GM08714 (cell line): ENCODE data around the gene LRP11.
"Not testable (repeated sequence)": the region's sequence is repeated elsewhere in the genome, so short reads cannot be mapped to it uniquely, and the experiment has no call there.

ENCODE experiments used
- H3K4me3 ChIP-seq: fragments of 200-500 bp; sonication (Bioruptor generic); 2 replicates; pipeline ENCODE4 v1.5.1; 2014; ENCODE audit warnings: mild to moderate bottlenecking, low read length, inconsistent platforms
- ZNF274 ChIP-seq: IDR thresholded peaks from 2 replicates; pipeline ENCODE4 v1.6.1; 2012; ENCODE audit warnings: mild to moderate bottlenecking, low read depth, low read length

The LRP11 gene, protein sequence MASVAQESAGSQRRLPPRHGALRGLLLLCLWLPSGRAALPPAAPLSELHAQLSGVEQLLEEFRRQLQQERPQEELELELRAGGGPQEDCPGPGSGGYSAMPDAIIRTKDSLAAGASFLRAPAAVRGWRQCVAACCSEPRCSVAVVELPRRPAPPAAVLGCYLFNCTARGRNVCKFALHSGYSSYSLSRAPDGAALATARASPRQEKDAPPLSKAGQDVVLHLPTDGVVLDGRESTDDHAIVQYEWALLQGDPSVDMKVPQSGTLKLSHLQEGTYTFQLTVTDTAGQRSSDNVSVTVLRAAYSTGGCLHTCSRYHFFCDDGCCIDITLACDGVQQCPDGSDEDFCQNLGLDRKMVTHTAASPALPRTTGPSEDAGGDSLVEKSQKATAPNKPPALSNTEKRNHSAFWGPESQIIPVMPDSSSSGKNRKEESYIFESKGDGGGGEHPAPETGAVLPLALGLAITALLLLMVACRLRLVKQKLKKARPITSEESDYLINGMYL

DNA sequence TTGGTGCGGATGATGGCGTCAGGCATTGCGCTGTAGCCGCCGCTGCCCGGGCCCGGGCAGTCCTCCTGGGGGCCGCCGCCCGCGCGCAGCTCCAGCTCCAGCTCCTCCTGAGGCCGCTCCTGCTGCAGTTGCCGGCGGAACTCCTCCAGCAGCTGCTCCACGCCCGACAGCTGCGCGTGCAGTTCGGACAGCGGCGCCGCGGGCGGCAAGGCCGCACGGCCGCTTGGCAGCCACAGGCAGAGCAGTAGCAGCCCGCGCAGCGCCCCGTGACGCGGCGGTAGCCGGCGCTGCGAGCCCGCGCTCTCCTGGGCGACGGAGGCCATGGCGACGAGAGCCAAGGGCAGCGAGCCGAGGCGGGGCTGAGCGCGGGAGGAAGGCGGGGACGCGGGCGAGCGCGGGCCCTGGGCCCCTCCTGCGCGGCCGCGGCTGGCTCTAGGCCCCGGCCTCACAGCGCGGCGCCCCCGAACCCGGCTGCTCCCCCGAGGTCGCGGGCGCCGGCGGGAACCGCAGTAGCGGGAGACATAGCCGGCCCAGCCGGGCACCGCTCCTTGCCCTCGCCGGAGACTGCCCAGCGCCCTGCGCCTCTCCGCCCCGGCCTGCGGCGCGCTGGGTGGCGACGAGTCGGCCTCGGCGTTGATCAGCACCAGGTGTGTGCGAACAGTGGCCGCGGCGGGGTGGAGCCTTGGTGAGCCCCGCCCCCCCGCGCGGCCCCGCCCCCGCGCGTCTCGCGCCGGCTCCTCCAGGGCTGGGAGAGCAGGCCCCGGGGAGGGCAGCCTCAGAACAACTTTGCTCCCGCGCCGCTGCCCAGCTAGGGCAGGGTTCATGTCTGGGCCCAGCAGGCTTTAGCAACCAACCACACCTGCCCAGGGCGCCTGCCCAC lies at the start of gene LRP11:
LRP11 (minus strand) TSS at position 662 of the 880 bp plus-strand sequence; CDS start at position 323, 339 bp downstream.
- peak within 1 kb of the TSS; percentile 58 for H3K4me3 ChIP-seq
- TF ChIP-seq ZNF274 = no peak

DNA sequence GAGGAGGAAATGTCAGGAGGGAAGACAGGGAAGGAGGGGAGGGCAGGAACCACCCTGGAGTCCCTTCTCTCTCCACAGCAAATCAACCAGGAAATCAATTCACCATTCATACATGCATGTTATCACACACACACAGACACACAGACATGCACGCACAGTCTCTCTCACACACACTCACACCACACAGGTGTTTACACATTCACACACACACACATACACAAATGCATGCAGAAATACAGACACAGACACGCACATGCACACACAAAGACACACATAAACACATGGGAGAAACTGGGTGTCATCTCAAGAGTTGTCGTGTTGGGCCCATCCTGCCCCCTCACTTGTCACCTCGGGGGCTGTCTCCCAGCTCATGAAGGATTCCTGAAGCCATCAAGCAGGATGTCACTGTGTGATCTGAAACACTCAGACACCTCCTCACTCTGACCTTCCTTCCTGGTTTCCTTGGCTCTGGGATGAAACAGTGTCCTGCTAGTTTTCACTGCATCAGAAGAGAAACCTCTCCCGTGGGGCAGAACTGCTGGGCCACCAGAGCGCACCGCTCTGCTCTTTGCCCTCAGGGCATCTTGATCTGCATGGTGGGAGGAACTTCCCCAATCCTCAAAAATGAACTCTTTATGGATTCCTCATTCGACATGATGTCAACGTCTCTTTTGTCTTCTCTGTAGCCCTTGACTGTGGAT lies 49.5 kb upstream of the LRP11 start:
- TF ChIP-seq ZNF274 = no peak

GRCh38 chr6:149913085-149913484 lies 48.9 kb upstream of the LRP11 start:
- H3K4me3 ChIP-seq = no peak overlapping the region
- TF ChIP-seq ZNF274 = no peak

More for the DNA sequence above, 49.5 kb upstream of the LRP11 start:
- no peak overlapping the region for H3K4me3 ChIP-seq

- not testable (repeated sequence) for H3K4me3 ChIP-seq
These were observed 48.5 kb upstream of the LRP11 start for GRCh38 chr6:149912680-149913079.

DNA sequence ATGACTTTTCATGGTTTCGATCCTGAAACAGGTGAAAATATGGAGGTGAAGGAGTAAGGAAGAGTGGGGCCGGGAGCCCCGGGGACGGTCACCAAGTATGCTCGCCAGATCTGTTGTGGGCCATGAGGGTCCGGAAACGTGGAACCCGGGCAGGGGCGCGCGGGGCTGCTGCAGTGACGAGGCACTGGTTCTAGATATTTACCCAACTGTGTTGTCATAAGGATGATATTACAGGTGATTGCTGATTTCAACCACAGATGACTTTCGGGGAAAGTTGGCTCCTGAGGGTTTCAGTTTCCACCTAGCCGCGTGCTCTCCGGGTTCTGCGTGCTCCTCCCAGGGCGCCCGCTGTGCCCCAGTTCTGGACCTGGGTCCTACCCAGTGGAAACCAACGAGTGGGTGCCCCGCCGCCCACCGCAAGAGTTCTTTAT lies 46.6 kb upstream of the LRP11 start:
- TF ChIP-seq ZNF274 = no peak
- H3K4me3 ChIP-seq = no peak overlapping the region

DNA sequence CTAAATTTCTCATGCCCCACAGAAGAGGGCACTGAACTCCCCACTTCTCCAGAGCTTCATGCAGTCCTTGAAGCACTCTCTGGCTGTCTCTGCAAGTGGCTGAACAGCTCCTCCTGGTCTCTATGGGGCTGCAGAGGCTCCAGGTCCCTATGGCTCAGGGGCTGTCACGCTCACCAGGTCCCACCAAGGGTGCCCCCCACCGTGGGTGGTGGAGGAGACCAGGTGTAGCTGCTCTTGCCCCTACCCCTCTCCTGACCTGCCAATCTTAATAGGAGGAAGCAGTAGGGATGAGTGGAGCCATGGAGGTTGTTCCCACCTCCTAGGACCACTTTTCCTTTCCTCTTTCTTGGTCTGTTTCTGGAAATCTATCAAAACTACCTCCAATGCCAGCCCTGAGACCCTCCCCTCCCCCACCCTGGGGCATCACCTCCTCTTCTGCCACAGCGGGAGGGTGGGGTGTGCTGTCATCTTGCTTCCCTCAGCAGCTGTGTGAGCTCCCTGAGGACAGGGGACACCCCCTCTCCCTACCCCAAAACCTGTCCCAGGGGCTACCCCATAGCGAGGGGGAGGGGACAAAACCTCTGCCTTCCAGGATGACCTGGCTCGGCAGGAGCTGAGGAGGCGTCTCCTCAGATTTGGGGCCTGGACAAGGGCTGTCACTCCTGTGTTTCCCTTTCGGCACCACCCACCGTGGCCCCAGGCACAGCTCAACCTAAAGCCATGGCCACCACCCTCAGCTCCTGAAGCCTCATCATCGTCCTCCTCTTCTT lies 45.7 kb upstream of the LRP11 start:
- TF ChIP-seq ZNF274 = no peak

GRCh38 chr6:149908480-149908879 lies 44.3 kb upstream of the LRP11 start:
- H3K4me3 ChIP-seq = not testable (repeated sequence)

More for the DNA sequence above, 45.7 kb upstream of the LRP11 start:
- H3K4me3 ChIP-seq = no peak overlapping the region

DNA sequence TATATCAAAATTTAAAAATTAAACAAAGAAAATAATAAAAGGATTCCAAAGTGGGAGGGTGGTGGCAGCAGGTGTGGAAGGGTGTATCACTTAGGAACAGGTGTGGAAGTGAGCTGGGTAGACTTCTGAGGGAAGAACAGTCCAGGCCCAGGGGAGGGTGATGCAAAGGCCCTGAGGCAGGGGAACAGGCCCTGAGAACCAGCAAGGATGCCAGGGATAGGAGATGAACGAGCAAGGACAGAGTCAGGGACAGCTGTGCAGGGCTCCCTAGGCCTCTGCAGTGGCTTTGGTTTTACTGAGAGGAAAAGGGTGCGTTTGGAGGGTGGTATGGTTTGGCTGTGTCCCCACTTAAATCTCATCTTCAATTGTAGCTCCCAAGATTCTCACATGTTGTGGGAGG lies 43.2 kb upstream of the LRP11 start:
- no peak for TF ChIP-seq ZNF274
- H3K4me3 ChIP-seq = no peak overlapping the region

DNA sequence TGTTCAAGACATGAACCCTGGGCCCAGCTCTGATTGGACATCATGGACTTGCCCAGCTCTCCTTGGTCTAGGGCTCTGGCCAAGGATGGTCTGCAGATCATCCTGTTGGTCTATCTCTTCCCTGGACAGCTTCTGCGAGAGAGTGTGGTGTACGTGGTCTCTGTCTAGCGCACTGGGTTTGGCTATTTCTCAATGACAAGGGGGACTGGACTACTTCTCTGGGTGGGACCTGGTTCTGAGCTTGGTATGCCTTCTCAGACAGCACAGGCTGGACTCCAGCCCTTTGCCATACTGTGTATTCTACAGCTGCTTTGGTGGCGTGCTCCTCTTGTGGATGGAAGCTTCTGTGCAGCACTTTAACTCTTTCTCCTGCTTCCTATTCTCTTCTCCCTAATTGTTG lies 42.2 kb upstream of the LRP11 start:
- no peak for TF ChIP-seq ZNF274

DNA sequence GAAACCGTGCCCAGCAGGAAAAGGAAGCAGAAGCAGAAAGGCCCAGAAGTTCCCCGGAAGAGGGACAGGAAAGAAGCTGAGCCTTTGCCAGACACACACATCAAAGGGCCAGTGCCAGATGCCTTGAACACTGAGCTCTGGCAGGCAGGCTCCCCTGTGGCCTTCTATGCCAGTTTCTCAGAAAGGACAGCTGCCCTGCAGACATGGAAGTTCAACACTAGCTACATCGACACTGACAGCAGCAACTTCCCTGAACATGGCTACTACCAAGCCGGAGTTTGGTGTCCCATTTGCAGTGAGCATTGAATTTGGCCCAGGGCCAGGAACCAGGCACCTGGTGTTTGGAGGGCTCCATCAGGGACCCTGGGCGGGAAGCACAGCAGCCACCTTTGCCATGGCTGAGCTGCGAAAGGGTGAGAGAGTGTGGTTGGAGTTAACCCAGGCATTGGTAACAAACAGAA lies 41.8 kb upstream of the LRP11 start:
- TF ChIP-seq ZNF274 = no peak
- no peak overlapping the region for H3K4me3 ChIP-seq

More for the DNA sequence above, 42.2 kb upstream of the LRP11 start:
- H3K4me3 ChIP-seq = no peak overlapping the region

DNA sequence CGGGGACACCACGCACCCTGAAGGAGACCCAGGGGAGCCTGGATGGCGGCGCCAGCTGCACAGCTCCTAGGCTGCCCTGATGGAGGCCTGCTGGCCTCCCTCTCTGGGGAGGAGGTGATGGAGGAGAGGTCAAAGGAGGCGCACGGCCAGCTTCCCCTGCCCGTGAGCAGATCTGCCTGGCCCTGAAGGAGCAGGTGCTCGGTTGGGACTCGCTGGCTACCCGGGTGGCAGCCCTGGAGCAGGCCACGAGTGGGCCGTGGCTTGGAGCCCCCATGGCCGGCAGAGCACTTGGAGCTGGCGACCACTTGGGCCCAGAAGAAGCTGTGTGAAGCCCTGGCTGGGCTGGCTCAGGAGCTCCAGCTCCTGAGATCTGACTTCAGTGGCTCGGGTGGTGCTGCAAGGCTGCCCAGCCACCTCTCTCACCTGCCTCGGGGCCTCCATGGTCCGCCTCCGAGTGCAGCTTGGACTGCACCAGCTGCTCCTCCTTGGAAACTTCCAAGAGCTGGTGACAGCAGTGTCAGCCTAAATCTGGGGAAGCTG lies 41.3 kb upstream of the LRP11 start:
- TF ChIP-seq ZNF274 = no peak
- no peak overlapping the region for H3K4me3 ChIP-seq

- no peak for TF ChIP-seq ZNF274
These were observed 40.7 kb upstream of the LRP11 start for GRCh38 chr6:149904661-149905370.

More at GRCh38 chr6:149904661-149905370, 40.7 kb upstream of the LRP11 start:
- no peak overlapping the region for H3K4me3 ChIP-seq
